Gastrocnemius medialis (tissue), 4 donors: ENCODE measurements around the gene NDUFS1.
"Not testable (repeated sequence)": the region's sequence is repeated elsewhere in the genome, so short reads cannot be mapped to it uniquely, and the experiment has no call there.

Source experiments
- POLR2A ChIP-seq, 2 donors: fragments of 450-650 bp; IDR thresholded peaks; one replicate each; pipeline ENCODE4 v1.6.1; 2017; ENCODE audit warnings: antibody characterized with exemption in 2 of 2, mild to moderate bottlenecking in 2 of 2, moderate library complexity in 2 of 2
- TF ChIP-seq, protein P1 (sequence below), 5 experiments: fragments of 450-650 bp in 3 of 5; fragments of 200-600 bp in 2 of 5; sonication (generic) in 2 of 5; IDR thresholded peaks in 4 of 5; conservative IDR thresholded peaks in 1 of 5; 1 replicate in 4 of 5; 2 replicates in 1 of 5; pipeline ENCODE4 v1.5.1; 2016 to 2019; ENCODE audit warnings: antibody characterized with exemption in 5 of 5, mild to moderate bottlenecking in 3 of 5, moderate library complexity in 3 of 5

DNA sequence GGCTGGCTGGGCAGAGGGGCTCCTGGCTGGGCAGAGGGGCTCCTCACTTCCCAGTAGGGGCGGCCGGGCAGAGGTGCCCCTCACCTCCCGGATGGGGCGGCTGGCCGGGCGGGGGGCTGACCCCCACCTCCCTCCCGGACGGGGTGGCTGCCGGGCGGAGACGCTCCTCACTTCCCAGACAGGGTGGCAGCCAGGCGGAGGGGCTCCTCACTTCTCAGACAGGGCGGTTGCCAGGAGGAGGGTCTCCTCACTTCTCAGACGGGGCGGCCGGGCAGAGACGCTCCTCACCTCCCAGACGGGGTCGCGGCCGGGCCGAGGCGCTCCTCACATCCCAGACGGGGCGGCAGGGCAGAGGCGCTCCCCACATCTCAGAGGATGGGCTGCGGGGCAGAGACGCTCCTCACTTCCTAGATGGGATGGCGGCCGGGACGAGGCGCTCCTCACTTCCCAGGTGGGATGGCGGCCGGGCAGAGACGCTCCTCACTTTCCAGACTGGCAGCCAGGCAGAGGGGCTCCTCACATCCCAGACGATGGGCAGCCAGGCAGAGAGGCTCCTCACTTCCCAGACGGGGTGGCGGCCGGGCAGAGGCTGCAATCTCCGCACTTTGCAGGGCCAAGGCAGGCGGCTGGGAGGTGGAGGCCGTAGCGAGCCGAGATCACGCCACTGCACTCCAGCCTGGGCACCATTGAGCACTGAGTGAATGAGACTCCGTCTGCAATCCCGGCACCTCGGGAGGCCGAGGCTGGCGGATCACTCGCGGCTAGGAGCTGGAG lies 12.6 kb upstream of the NDUFS1 start:
- TF ChIP-seq, protein P1, sequence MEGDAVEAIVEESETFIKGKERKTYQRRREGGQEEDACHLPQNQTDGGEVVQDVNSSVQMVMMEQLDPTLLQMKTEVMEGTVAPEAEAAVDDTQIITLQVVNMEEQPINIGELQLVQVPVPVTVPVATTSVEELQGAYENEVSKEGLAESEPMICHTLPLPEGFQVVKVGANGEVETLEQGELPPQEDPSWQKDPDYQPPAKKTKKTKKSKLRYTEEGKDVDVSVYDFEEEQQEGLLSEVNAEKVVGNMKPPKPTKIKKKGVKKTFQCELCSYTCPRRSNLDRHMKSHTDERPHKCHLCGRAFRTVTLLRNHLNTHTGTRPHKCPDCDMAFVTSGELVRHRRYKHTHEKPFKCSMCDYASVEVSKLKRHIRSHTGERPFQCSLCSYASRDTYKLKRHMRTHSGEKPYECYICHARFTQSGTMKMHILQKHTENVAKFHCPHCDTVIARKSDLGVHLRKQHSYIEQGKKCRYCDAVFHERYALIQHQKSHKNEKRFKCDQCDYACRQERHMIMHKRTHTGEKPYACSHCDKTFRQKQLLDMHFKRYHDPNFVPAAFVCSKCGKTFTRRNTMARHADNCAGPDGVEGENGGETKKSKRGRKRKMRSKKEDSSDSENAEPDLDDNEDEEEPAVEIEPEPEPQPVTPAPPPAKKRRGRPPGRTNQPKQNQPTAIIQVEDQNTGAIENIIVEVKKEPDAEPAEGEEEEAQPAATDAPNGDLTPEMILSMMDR (IDR thresholded peaks at IDR 0.05 in 4 of 5, conservative IDR thresholded peaks at IDR 0.05 in 1 of 5): not testable (repeated sequence)
- TF ChIP-seq POLR2A (IDR thresholded peaks at IDR 0.05): not testable (repeated sequence)
